ENCODE data around the gene CACFD1. TPM values are rescaled to one million over a fixed set of nuclear protein-coding genes. Genes with fewer than 3 reads are reported as not detected.

CACFD1 gene
- total RNA-seq, 1 donor: 4.4 TPM

GRCh38 chr9:133437753-133438531 lies 21.8 kb upstream of the CACFD1 start:
- TF ChIP-seq CTCF (IDR thresholded peaks at IDR 0.05; ENCODE audit: insufficient read depth, low read length): peak; percentile 20
- no peak overlapping the region for H3K4me3 ChIP-seq (ENCODE audit: low read depth, low read length)
- no peak for DNase-seq (ENCODE audit: low read depth)

- no peak for TF ChIP-seq CTCF (IDR thresholded peaks at IDR 0.05; ENCODE audit: insufficient read depth, low read length)
- H3K4me3 ChIP-seq (ENCODE audit: low read depth, low read length): no peak overlapping the region
- DNase-seq (ENCODE audit: low read depth): no peak
Observed at GRCh38 chr9:133439337-133439736, 20.4 kb upstream of the CACFD1 start.

GRCh38 chr9:133440874-133441273 lies 18.9 kb upstream of the CACFD1 start:
- DNase-seq (ENCODE audit: low read depth): no peak
- H3K4me3 ChIP-seq (ENCODE audit: low read depth, low read length): no peak overlapping the region
- no peak for TF ChIP-seq CTCF (IDR thresholded peaks at IDR 0.05; ENCODE audit: insufficient read depth, low read length)

- no peak for TF ChIP-seq CTCF (IDR thresholded peaks at IDR 0.05; ENCODE audit: insufficient read depth, low read length)
- no peak overlapping the region for H3K4me3 ChIP-seq (ENCODE audit: low read depth, low read length)
- no peak for DNase-seq (ENCODE audit: low read depth)
Observed at GRCh38 chr9:133441571-133441970, 18.2 kb upstream of the CACFD1 start.

GRCh38 chr9:133443248-133443647 lies 16.5 kb upstream of the CACFD1 start:
- no peak overlapping the region for H3K4me3 ChIP-seq (ENCODE audit: low read depth, low read length)
- TF ChIP-seq CTCF (IDR thresholded peaks at IDR 0.05; ENCODE audit: insufficient read depth, low read length): no peak
- no peak for DNase-seq (ENCODE audit: low read depth)

- TF ChIP-seq CTCF (IDR thresholded peaks at IDR 0.05; ENCODE audit: insufficient read depth, low read length): no peak
- H3K4me3 ChIP-seq (ENCODE audit: low read depth, low read length): no peak overlapping the region
- DNase-seq (ENCODE audit: low read depth): no peak
Observed at GRCh38 chr9:133443982-133444381, 15.8 kb upstream of the CACFD1 start.

Measured in fibroblast of the aortic adventitia (primary cell).